IPS-18a (cell line): ENCODE measurements around the gene ACP5.

Experiments
- H3K27ac ChIP-seq: one replicate; pipeline ENCODE4 v1.5.1; 2013; ENCODE audit warnings: low read length
- H3K27me3 ChIP-seq: one replicate; pipeline ENCODE4 v1.6.1; 2013; ENCODE audit warnings: mild to moderate bottlenecking, low read length; ENCODE audit not compliant: control insufficient read depth, insufficient read depth
- H3K36me3 ChIP-seq: one replicate; pipeline ENCODE4 v1.6.1; 2013; ENCODE audit warnings: low read depth, low read length; ENCODE audit not compliant: control insufficient read depth
- H3K4me1 ChIP-seq: one replicate; pipeline ENCODE4 v1.6.1; 2013; ENCODE audit warnings: low read depth, low read length; ENCODE audit not compliant: control insufficient read depth
- H3K4me3 ChIP-seq: one replicate; pipeline ENCODE4 v1.5.1; 2013; ENCODE audit warnings: low read length
- H3K9ac ChIP-seq: one replicate; pipeline ENCODE4 v1.6.1; 2013; ENCODE audit warnings: mild to moderate bottlenecking, low read length, moderate library complexity
- H3K9me3 ChIP-seq: one replicate; pipeline ENCODE4 v1.6.1; 2013; ENCODE audit warnings: low read depth, low read length; ENCODE audit not compliant: control insufficient read depth

The ACP5 gene

DNA sequence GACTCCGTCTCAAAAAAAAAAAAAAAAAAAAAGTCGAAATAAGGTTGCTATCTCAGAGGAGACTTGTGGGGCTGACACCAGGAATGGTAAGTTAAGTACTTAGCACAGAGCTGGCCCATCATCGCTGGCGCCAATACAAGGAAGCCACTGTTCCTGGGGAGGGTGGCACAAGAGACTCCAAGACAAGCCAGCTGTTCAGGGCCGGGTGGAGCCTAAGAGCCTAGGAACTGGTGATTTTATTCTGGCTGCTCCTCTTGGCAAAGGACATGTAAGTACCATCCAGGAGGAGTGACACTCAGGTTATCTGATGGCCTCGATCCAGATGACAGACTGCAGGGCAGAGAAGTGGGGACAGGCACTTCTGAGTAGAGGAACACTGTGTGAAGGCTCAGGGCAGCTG, 22.2 kb downstream of the ACP5 start:
- Histone ChIP-seq H3K36me3 (peaks cover 13% of the 10 kb centered on the region), H3K9me3 (no peaks in the 10 kb centered on the region), H3K27me3 (no peaks in the 10 kb centered on the region), H3K4me3 (no peak overlapping the region), H3K27ac (no peak overlapping the region), H3K9ac (no peak overlapping the region), H3K4me1 (no peaks in the 10 kb centered on the region)

- Histone ChIP-seq H3K27ac (no peak overlapping the region), H3K9ac (no peak overlapping the region), H3K27me3 (no peaks in the 10 kb centered on the region), H3K4me3 (no peak overlapping the region), H3K36me3 (peaks cover 13% of the 10 kb centered on the region), H3K9me3 (no peaks in the 10 kb centered on the region), H3K4me1 (no peaks in the 10 kb centered on the region)
Measured at GRCh38 chr19:11554160-11554559, 23.3 kb downstream of the ACP5 start.

GRCh38 chr19:11552666-11553372, 24.6 kb downstream of the ACP5 start:
- H3K36me3 ChIP-seq: peaks cover 13% of the 10 kb centered on the region
- H3K9me3 ChIP-seq: no peaks in the 10 kb centered on the region
- no peak overlapping the region for H3K9ac ChIP-seq
- H3K4me1 ChIP-seq: no peaks in the 10 kb centered on the region
- H3K4me3 ChIP-seq: no peak overlapping the region
- H3K27me3 ChIP-seq: no peaks in the 10 kb centered on the region
- H3K27ac ChIP-seq: no peak overlapping the region

DNA sequence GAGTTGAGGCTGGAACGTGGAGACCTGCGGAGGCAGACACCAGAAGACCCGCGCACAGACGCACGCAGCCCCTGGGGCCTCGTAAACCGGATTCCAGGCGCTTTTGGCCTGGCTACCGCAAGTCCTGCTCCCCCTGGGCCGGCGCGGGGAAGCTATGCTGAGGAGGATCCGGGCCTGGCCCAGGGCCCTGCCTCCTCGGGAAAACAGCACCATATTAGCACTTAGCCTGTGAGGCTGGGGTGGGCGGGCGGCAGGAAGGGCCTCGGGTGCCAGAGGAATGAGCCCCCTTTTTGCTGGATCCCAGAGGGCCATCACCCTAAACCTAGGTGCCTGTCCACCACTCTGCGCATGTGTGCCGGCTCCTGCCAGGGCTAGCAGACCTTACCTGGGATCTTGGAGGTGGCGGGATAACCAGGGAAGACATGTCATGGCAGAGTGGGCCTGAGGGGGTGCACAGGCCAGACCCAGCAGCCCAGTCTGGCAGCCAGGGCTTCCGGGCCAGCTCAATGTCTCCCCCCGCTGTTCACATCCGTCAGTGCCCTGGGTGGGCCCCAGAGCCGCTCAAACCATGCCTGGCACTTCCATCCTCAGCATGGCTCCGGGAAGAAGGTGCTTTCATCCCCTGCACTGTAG, 25.7 kb downstream of the ACP5 start:
- Histone ChIP-seq H3K9ac (no peak overlapping the region), H3K27me3 (no peaks in the 10 kb centered on the region), H3K4me3 (no peak overlapping the region), H3K9me3 (no peaks in the 10 kb centered on the region), H3K4me1 (no peaks in the 10 kb centered on the region), H3K27ac (no peak overlapping the region), H3K36me3 (peaks cover 13% of the 10 kb centered on the region)

GRCh38 chr19:11550265-11550664, 27.2 kb downstream of the ACP5 start:
- H3K9ac ChIP-seq: no peak overlapping the region

GRCh38 chr19:11549386-11549953, 28.0 kb downstream of the ACP5 start:
- Histone ChIP-seq H3K27ac (no peak overlapping the region), H3K4me1 (no peaks in the 10 kb centered on the region), H3K9ac (no peak overlapping the region), H3K36me3 (peaks cover 9% of the 10 kb centered on the region), H3K9me3 (no peaks in the 10 kb centered on the region), H3K27me3 (no peaks in the 10 kb centered on the region), H3K4me3 (no peak overlapping the region)

More at GRCh38 chr19:11550265-11550664, 27.2 kb downstream of the ACP5 start:
- no peaks in the 10 kb centered on the region for H3K27me3 ChIP-seq
- H3K9me3 ChIP-seq: no peaks in the 10 kb centered on the region
- H3K27ac ChIP-seq: no peak overlapping the region
- H3K36me3 ChIP-seq: peaks cover 11% of the 10 kb centered on the region
- H3K4me1 ChIP-seq: no peaks in the 10 kb centered on the region
- no peak overlapping the region for H3K4me3 ChIP-seq

- Histone ChIP-seq H3K27me3 (no peaks in the 10 kb centered on the region), H3K9ac (no peak overlapping the region), H3K4me1 (no peaks in the 10 kb centered on the region), H3K4me3 (no peak overlapping the region), H3K27ac (no peak overlapping the region), H3K9me3 (no peaks in the 10 kb centered on the region), H3K36me3 (peaks cover 4% of the 10 kb centered on the region)
Measured at GRCh38 chr19:11547929-11548700, 29.3 kb downstream of the ACP5 start.

- Histone ChIP-seq H3K27ac (no peak overlapping the region), H3K27me3 (no peaks in the 10 kb centered on the region), H3K9me3 (no peaks in the 10 kb centered on the region), H3K4me1 (peaks cover 11% of the 10 kb centered on the region), H3K36me3 (no peaks in the 10 kb centered on the region), H3K4me3 (no peak overlapping the region), H3K9ac (no peak overlapping the region)
Measured at GRCh38 chr19:11541238-11541637, 36.2 kb downstream of the ACP5 start.

DNA sequence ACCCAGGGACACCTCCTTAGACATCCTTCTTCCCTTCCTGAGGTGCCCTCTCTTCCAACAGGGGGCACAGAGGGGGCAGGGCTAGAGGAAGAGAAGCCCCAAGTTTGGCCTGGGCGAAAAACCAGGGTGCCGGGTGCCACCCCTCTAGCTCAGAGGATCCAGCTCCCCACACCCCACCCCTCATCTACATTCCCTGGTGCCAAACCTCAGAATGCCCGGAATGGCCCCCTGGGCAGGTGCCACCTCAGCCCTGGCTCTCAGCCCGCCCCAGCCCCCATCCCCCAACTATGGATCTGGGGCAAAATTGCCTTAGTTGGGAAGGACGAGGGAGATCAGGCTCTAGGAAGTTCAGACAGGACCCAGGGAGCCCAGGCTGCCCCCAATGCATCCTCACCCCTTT, 36.8 kb downstream of the ACP5 start:
- Histone ChIP-seq H3K27ac (no peak overlapping the region), H3K36me3 (no peaks in the 10 kb centered on the region), H3K9ac (no peak overlapping the region), H3K4me1 (peaks cover 11% of the 10 kb centered on the region), H3K4me3 (peak overlapping the region; percentile 31), H3K9me3 (no peaks in the 10 kb centered on the region), H3K27me3 (no peaks in the 10 kb centered on the region)

DNA sequence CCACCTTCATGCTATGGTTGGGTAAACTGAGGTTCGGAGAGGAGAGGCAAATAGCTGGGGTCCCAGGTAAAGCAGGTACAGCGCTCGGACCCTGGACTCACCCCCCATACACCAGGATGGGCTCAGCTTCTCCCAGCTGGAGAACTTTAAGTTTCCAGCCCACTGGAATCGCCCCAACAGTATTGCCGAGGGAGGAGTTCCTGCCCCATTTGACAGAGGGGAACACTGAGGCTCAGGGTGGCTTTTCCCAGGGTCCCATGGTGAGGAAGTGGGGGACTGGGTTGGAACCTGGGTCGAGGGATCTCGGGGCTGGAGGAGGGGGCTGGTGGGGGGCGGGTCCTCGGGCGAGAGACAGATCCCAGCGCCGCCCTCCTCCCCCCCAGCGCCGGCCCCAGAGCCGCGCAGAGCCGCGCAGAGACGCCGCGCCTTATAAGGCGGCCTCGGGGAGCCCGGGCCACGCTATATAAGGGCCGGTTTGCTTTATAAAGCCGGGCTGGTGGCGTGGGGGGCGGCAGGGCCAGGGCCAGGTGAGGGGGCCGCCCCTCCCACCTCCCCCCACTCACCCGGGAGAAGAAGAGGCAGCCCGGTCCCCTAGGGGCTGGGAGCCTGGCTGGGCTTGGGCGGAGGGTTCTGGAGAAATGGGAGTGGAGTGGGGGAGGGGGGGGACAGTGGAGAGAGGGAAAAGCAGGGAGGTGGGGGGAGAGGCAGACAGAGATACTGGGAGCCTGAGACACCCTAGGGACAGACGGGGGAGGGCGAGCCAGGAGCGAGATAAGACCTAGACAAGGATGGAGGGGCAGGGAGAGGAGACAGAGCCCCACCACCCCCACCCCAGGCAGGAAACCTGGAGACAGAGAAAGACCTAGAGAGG, 37.7 kb downstream of the ACP5 start:
- Histone ChIP-seq H3K9me3 (no peaks in the 10 kb centered on the region), H3K27ac (no peak overlapping the region), H3K4me3 (peak overlapping the region; percentile 51), H3K4me1 (peaks cover 11% of the 10 kb centered on the region), H3K27me3 (peaks cover 3% of the 10 kb centered on the region), H3K9ac (peak overlapping the region; percentile 25), H3K36me3 (no peaks in the 10 kb centered on the region)
